HepG2 (cell line): ENCODE measurements around the gene PAQR3. TPM values are rescaled to one million over a fixed set of nuclear protein-coding genes. Genes with fewer than 3 reads are reported as not detected.

Source experiments
- ARNTL ChIP-seq: sonication (generic); formaldehyde crosslinking; IDR thresholded peaks from 2 replicates; pipeline ENCODE4 v1.4.0; 2020; ENCODE audit warnings: mild to moderate bottlenecking, missing genetic modification reagents
- ATM ChIP-seq: fragments of 450-650 bp; IDR thresholded peaks from 2 replicates; pipeline ENCODE4 v1.7.1; 2017; ENCODE audit warnings: mild to moderate bottlenecking, borderline replicate concordance
- CCAR2 ChIP-seq: fragments of 200-400 bp; formaldehyde crosslinking; optimal IDR thresholded peaks from 2 replicates; pipeline ENCODE3; 2018; ENCODE audit warnings: low read depth, mild to moderate bottlenecking, low read length, moderate library complexity
- E2F2 ChIP-seq: sonication (generic); formaldehyde crosslinking; IDR thresholded peaks from 2 replicates; pipeline ENCODE4 v1.4.0; 2020; ENCODE audit warnings: missing genetic modification reagents, borderline replicate concordance
- IRF1 ChIP-seq: sonication (generic); formaldehyde crosslinking; IDR thresholded peaks from 2 replicates; pipeline ENCODE4 v1.4.0; 2020; ENCODE audit warnings: low read depth, mild to moderate bottlenecking, missing genetic modification reagents
- TP53 ChIP-seq: sonication (generic); formaldehyde crosslinking; conservative IDR thresholded peaks from 2 replicates; pipeline ENCODE4 v1.4.0; 2020; ENCODE audit warnings: missing genetic modification reagents
- ZBTB40 ChIP-seq, 2 experiments: fragments of 450-650 bp in 1 of 2; sonication (generic) in 1 of 2; formaldehyde crosslinking in 1 of 2; IDR thresholded peaks; 2 replicates each; pipeline versions ENCODE4 v1.6.1 to v1.8.0; 2016 to 2022; ENCODE audit warnings: antibody characterized with exemption in 1 of 2, mild to moderate bottlenecking in 1 of 2, missing genetic modification reagents in 1 of 2
- ZFP37 ChIP-seq: sonication (generic); formaldehyde crosslinking; IDR thresholded peaks from 2 replicates; pipeline ENCODE4 v1.4.0; 2020; ENCODE audit warnings: missing genetic modification reagents, borderline replicate concordance
- ZNF260 ChIP-seq: sonication (generic); formaldehyde crosslinking; IDR thresholded peaks from 2 replicates; pipeline ENCODE4 v1.4.0; 2020; ENCODE audit warnings: missing genetic modification reagents, low read depth, mild to moderate bottlenecking, borderline replicate concordance
- ZNF362 ChIP-seq: sonication (generic); formaldehyde crosslinking; IDR thresholded peaks from 2 replicates; pipeline ENCODE4 v1.4.0; 2020; ENCODE audit warnings: missing genetic modification reagents, mild to moderate bottlenecking, borderline replicate concordance
- ZNF639 ChIP-seq: conservative IDR thresholded peaks from 2 replicates; pipeline ENCODE4 v1.6.1; 2018; ENCODE audit warnings: missing genetic modification reagents
- ZNF800 ChIP-seq: sonication (generic); formaldehyde crosslinking; IDR thresholded peaks from 2 replicates; pipeline ENCODE4 v1.4.0; 2020; ENCODE audit warnings: missing genetic modification reagents
- ZSCAN31 ChIP-seq: sonication (generic); formaldehyde crosslinking; IDR thresholded peaks from 2 replicates; pipeline ENCODE4 v1.5.0; 2020; ENCODE audit warnings: low read depth, mild to moderate bottlenecking, missing genetic modification reagents
- polyA plus RNA-seq, 8 experiments: library from polyadenylated mRNA; depleted of rRNA in 3 of 8; stranded (reverse) in 7 of 8; unstranded in 1 of 8; fragments of >200 nt; fragmentation: Illumina TruSeq in 4 of 8; extraction: Trizol in 4 of 8; gene quantifications; 2 replicates each; pipeline versions ENCODE4 v1.2.1 to v1.2.3, GENCODE V29; 2011 to 2016; ENCODE audit warnings: low read depth in 4 of 8, missing spikeins in 1 of 8, mixed read lengths in 1 of 8; ENCODE audit not compliant: insufficient read depth in 1 of 8
- total RNA-seq, 5 experiments: library from RNA; depleted of rRNA; stranded (reverse); fragments of >200 nt; fragmentation: Illumina TruSeq; extraction: Trizol; gene quantifications; 2 replicates each; pipeline ENCODE4 v1.2.3, GENCODE V29; 2016; ENCODE audit warnings: low read depth in 1 of 5

Gene PAQR3
- total and polyA plus RNA-seq, 2 of the 13 experiments (the other 11 are each of a cell fraction or from before 2014, with no cell fraction given): 9.9 to 13.6 TPM

GRCh38 chr4:78862314-78862737 is 76.9 kb downstream of the PAQR3 start (continued):
- no peak for TF ChIP-seq ZFP37 (CRISPR knock-in tag)
- TF ChIP-seq ZNF362: no peak
- TF ChIP-seq E2F2: no peak
- 0 out of 2 replicates have a peak, but pooled peaks have one; percentile 33 for TF ChIP-seq ZNF800 (CRISPR knock-in tag)
- TF ChIP-seq TP53 (CRISPR knock-in tag): no peak; the same call in 1 of the 2 replicates
- no peak for TF ChIP-seq ZNF639 (CRISPR knock-in tag)
- TF ChIP-seq ARNTL (CRISPR knock-in tag): no peak
- TF ChIP-seq IRF1 (CRISPR knock-in tag): no peak
- TF ChIP-seq ATM: no peak
- TF ChIP-seq ZSCAN31 (CRISPR knock-in tag): no peak
- TF ChIP-seq ZNF260: no peak
- TF ChIP-seq ZBTB40 (IDR thresholded peaks at IDR 0.05): no peak
- TF ChIP-seq ZBTB40 (CRISPR knock-in tag; IDR thresholded peaks at IDR 0.05): no peak
- TF ChIP-seq CCAR2: no peak
